GM21737 (cell line): ENCODE measurements around the gene FAT1.
"Not testable (repeated sequence)": the region's sequence is repeated elsewhere in the genome, so short reads cannot be mapped to it uniquely, and the experiment has no call there.

Experiments
- ATAC-seq: cut with Tn5 transposase; IDR thresholded peaks from one replicate; pipeline ENCODE4 v1.9.1; 2021; ENCODE audit warnings: mild to moderate bottlenecking, moderate library complexity; ENCODE audit not compliant: unreplicated experiment

The FAT1 gene

GRCh38 chr4:186723292-186724057 is at the start of gene FAT1:
TSS of gene FAT1 (minus strand) at chr4:186723856. CDS start at chr4:186709827, 14,029 bp downstream.
- no peak for ATAC-seq

- ATAC-seq = no peak
These were observed 49.4 kb upstream of the FAT1 start for GRCh38 chr4:186772936-186773487.

GRCh38 chr4:186771624-186772023 is 48.0 kb upstream of the FAT1 start:
- no peak for ATAC-seq

- no peak for ATAC-seq
These were observed 47.0 kb upstream of the FAT1 start for GRCh38 chr4:186770481-186771175.

- no peak for ATAC-seq
These were observed 44.1 kb upstream of the FAT1 start for GRCh38 chr4:186767794-186768193.

GRCh38 chr4:186765673-186766546 is 42.3 kb upstream of the FAT1 start:
- ATAC-seq = no peak

- no peak for ATAC-seq
These were observed 41.5 kb upstream of the FAT1 start for GRCh38 chr4:186765138-186765537.

- ATAC-seq = no peak
These were observed 40.8 kb upstream of the FAT1 start for GRCh38 chr4:186764457-186764856.

GRCh38 chr4:186762865-186763264 is 39.2 kb upstream of the FAT1 start:
- ATAC-seq = no peak

- no peak for ATAC-seq
These were observed 38.7 kb upstream of the FAT1 start for GRCh38 chr4:186762361-186762760.

- not testable (repeated sequence) for ATAC-seq
These were observed 38.3 kb upstream of the FAT1 start for GRCh38 chr4:186761956-186762355.

GRCh38 chr4:186761393-186761792 is 37.7 kb upstream of the FAT1 start:
- no peak for ATAC-seq

- no peak for ATAC-seq
These were observed 36.9 kb upstream of the FAT1 start for GRCh38 chr4:186760576-186760975.

- ATAC-seq = no peak
These were observed 36.3 kb upstream of the FAT1 start for GRCh38 chr4:186759990-186760389.

- ATAC-seq = no peak
These were observed 35.5 kb upstream of the FAT1 start for GRCh38 chr4:186758929-186759682.

- no peak for ATAC-seq
These were observed 34.2 kb upstream of the FAT1 start for GRCh38 chr4:186757696-186758355.

- not testable (repeated sequence) for ATAC-seq
These were observed 32.9 kb upstream of the FAT1 start for GRCh38 chr4:186756550-186756949.

GRCh38 chr4:186755550-186756519 is 32.2 kb upstream of the FAT1 start:
- ATAC-seq = no peak

- no peak for ATAC-seq
These were observed 31.3 kb upstream of the FAT1 start for GRCh38 chr4:186754976-186755375.
